Esophagus squamous epithelium (tissue), 5 donors: ENCODE results near the gene COL4A2. TPM values are rescaled to one million over a fixed set of nuclear protein-coding genes. Genes with fewer than 3 reads are reported as not detected.
A peak's percentile ranks its signal among the peaks of the same experiment; 100 is the strongest.

Experiments used
- DNase-seq: peaks from one replicate; lab custom pipeline; 2025; lab: John Stamatoyannopoulos, UW
- H3K27ac ChIP-seq, 4 donors: fragments of 200-600 bp; sonication (generic); one replicate each; pipeline ENCODE4 v1.5.1; 2016 to 2019; ENCODE audit warnings: mild to moderate bottlenecking in 1 of 4
- H3K27me3 ChIP-seq, 4 donors: fragments of 200-600 bp; sonication (generic); 1 replicate in 3 of 4; 2 replicates in 1 of 4; pipeline versions ENCODE4 v1.5.1 to v1.6.0; 2017 to 2021; ENCODE audit warnings: antibody characterized with exemption in 1 of 4
- H3K36me3 ChIP-seq, 3 donors: fragments of 200-600 bp; sonication (generic); one replicate each; pipeline ENCODE4 v1.5.1; 2016 to 2019
- H3K4me1 ChIP-seq, 3 donors: fragments of 200-600 bp; sonication (generic); one replicate each; pipeline ENCODE4 v1.5.1; 2017 to 2019
- H3K4me3 ChIP-seq, 4 donors: fragments of 200-600 bp; sonication (generic); 1 replicate in 3 of 4; 2 replicates in 1 of 4; pipeline ENCODE4 v1.5.1; 2016 to 2019; ENCODE audit warnings: mild to moderate bottlenecking in 2 of 4, moderate library complexity in 1 of 4
- H3K9me3 ChIP-seq, 3 donors: fragments of 200-600 bp; sonication (generic); one replicate each; pipeline ENCODE4 v1.5.1; 2016 to 2019
- POLR2A ChIP-seq, 4 donors: fragments of 450-650 bp; IDR thresholded peaks; one replicate each; pipeline ENCODE4 v1.6.1; 2017; ENCODE audit warnings: antibody characterized with exemption in 4 of 4, mild to moderate bottlenecking in 4 of 4, moderate library complexity in 3 of 4
- WGBS, 2 donors: methylation state at CpG; one replicate each; pipeline ENCODE4 v1.1.5; 2018; 5-methylcytosine and 5-hydroxymethylcytosine counted together
- intact Hi-C: fragments of 100-400 bp; cut with DNase I; formaldehyde crosslinking; loops from one replicate; pipeline ENCODE4 v1.15.0; 2022
- total RNA-seq, 4 donors: library from RNA; depleted of rRNA; stranded (reverse); fragments of >200 nt; gene quantifications; one replicate each; pipeline ENCODE4 v1.1.0, GENCODE V29; 2016
- TF ChIP-seq, protein P1 (sequence below), 6 experiments: fragments of 450-650 bp in 4 of 6; fragments of 200-600 bp in 2 of 6; sonication (generic) in 2 of 6; IDR thresholded peaks; one replicate each; pipeline ENCODE4 v1.5.1; 2016 to 2019; ENCODE audit warnings: antibody characterized with exemption in 6 of 6, mild to moderate bottlenecking in 4 of 6, moderate library complexity in 4 of 6
- donor health status: DM: yes; HTN: yes; CAD: no.

Gene COL4A2
- total RNA-seq, 4 donors from 2014 or later = 11.9 to 102 (median 43.5) TPM

DNA sequence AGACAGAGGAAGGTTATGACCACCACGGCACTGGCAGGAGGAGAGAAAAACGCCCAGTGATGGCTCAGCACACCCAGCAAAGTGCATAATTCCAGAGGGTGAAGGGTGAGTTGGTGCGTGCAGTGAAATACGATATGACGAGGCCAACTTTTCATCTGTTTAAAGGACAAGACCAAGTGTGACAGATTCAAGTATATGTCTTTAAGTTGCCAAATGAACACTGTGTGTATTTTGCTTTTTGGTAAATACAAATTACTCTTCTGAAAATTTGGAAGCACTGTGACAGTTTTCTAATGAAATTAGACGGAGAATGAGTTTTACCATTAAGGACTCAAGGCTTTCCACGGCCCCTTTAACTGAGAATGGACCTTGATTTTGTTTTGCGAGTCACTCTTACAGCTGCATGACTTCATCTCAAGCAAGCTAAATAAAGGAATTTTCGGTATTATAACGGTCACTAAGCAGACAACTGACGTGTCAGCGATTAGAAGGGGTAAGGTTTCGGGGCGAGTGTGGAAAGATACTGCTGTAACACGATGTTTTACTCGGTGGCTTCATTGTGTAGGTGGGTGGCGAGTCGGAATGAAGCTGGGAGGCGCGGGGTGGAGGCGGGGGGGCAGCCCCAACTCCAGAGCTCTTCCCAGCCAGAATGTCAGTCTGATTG is 22.8 kb downstream of the COL4A2 start:
- no peak for TF ChIP-seq POLR2A (IDR thresholded peaks at IDR 0.05)
- TF ChIP-seq, protein P1, sequence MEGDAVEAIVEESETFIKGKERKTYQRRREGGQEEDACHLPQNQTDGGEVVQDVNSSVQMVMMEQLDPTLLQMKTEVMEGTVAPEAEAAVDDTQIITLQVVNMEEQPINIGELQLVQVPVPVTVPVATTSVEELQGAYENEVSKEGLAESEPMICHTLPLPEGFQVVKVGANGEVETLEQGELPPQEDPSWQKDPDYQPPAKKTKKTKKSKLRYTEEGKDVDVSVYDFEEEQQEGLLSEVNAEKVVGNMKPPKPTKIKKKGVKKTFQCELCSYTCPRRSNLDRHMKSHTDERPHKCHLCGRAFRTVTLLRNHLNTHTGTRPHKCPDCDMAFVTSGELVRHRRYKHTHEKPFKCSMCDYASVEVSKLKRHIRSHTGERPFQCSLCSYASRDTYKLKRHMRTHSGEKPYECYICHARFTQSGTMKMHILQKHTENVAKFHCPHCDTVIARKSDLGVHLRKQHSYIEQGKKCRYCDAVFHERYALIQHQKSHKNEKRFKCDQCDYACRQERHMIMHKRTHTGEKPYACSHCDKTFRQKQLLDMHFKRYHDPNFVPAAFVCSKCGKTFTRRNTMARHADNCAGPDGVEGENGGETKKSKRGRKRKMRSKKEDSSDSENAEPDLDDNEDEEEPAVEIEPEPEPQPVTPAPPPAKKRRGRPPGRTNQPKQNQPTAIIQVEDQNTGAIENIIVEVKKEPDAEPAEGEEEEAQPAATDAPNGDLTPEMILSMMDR (IDR thresholded peaks at IDR 0.05) = no peak
- Histone ChIP-seq H3K9me3 (no peaks in the 10 kb centered on the region), H3K4me3 (peak overlapping the region in 3 of 4 donors; percentile 8 to 42 (median 25)), H3K27me3 (no peaks in the 10 kb centered on the region), H3K4me1 (peaks cover 0 to 42% (median 13%) of the 10 kb centered on the region in 3 donors), H3K36me3 (no peaks in the 10 kb centered on the region), H3K27ac (peak overlapping the region; percentile 57 to 92 (median 84))
- WGBS, 2 donors = 66 to 71% methylated on average over 20 to 21 of the region's 21 CpGs
- DNase-seq = no peak
- intact Hi-C loops = no loop called here

DNA sequence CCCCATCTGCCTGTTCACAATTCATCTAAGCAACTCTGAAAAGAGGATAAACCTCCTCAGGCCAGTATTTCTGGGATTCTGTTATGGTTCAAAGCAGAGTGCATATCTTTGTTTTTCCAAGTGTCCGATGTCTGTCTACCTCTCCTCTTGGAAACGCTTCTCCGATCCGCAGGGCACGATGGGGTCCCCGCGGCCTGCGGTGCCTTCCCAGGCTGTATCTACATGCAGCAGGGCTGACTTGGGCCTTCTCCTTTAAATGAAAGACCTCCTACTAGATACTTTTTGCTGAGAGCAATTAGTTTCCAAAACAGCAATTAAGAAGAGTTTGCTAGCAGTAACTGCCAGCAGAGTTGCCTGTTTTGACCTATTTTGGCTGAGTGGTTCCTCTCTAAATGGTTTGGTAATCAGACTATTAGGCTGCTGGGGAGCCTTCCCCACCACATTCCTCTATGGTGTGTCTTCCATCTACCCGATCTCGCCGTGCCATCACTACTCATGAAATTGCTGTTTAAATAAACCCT is 23.5 kb downstream of the COL4A2 start:
- TF ChIP-seq, protein P1 (IDR thresholded peaks at IDR 0.05) = no peak
- TF ChIP-seq POLR2A (IDR thresholded peaks at IDR 0.05) = peak in 1 of 4 donors; percentile 6
- intact Hi-C loops = no loop called here
- DNase-seq = no peak
- peaks cover 0 to 42% (median 13%) of the 10 kb centered on the region in 3 donors for H3K4me1 ChIP-seq
- peak overlapping the region; percentile 57 to 92 (median 84) for H3K27ac ChIP-seq
- no peaks in the 10 kb centered on the region for H3K27me3 ChIP-seq
- 67 to 84% methylated on average over 11 of the region's 11 CpGs for WGBS, 2 donors
- no peaks in the 10 kb centered on the region for H3K9me3 ChIP-seq
- no peaks in the 10 kb centered on the region for H3K36me3 ChIP-seq
- peak overlapping the region in 3 of 4 donors; percentile 8 to 42 (median 25) for H3K4me3 ChIP-seq

DNA sequence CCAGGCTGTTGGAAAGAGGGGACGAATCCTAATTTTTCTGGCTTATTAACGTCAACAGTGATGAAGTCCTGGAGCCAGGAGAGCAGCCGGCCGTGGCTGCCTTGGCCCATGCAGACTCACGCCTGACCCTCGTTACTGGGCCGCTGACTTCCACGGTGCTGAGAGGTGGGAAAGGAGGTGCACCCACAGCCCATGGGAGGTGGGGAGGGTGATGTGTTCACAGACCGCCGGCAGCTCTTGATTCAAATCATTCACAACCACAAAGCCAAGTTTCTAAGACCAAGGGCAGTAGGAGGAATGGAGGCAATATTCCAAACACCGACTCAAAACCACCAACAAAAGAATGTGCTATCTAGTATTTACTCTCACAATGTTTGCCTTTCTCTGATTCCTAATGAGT is 24.3 kb downstream of the COL4A2 start:
- H3K4me1 ChIP-seq = peaks cover 0 to 36% (median 11%) of the 10 kb centered on the region in 3 donors
- H3K27me3 ChIP-seq = no peaks in the 10 kb centered on the region
- intact Hi-C loops = no loop called here
- H3K36me3 ChIP-seq = no peaks in the 10 kb centered on the region
- H3K27ac ChIP-seq = peak overlapping the region in 3 of 4 donors; percentile 81 to 92 (median 86)
- TF ChIP-seq, protein P1 (IDR thresholded peaks at IDR 0.05) = no peak
- no peak for TF ChIP-seq POLR2A (IDR thresholded peaks at IDR 0.05)
- WGBS, 2 donors = 65 to 71% methylated on average over 8 to 9 of the region's 11 CpGs
- H3K4me3 ChIP-seq = peak overlapping the region in 1 of 4 donors; percentile 28
- DNase-seq = no peak
- no peaks in the 10 kb centered on the region for H3K9me3 ChIP-seq

DNA sequence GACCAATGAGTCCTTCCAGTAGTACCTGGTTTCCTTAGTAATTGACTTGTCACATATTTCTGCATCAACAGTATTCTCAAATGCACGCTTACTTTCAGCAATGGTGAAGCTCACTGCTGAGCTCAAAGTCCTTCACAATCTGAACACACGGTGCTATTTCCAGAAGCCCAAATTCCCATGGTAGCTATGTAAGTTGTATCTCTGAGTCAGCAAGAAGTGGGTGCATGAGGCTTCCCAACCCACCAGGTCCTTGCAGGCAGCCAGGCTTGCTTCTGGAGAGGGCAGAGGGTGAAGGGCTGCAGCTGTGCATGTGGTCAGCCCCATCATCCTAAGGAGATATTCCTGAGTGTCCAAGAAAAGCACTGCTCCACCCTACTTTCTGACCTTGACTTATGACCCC is 25.7 kb downstream of the COL4A2 start:
- Histone ChIP-seq H3K4me1 (peaks cover 0 to 39% (median 20%) of the 10 kb centered on the region in 3 donors), H3K9me3 (no peaks in the 10 kb centered on the region), H3K27ac (peak overlapping the region in 3 of 4 donors; percentile 20 to 37 (median 34)), H3K4me3 (no peak overlapping the region), H3K27me3 (no peaks in the 10 kb centered on the region), H3K36me3 (no peaks in the 10 kb centered on the region)
- intact Hi-C loops = no loop called here
- 77 to 86% methylated on average over 2 of the region's 2 CpGs for WGBS, 2 donors
- no peak for DNase-seq
- TF ChIP-seq POLR2A (IDR thresholded peaks at IDR 0.05) = no peak
- TF ChIP-seq, protein P1 (IDR thresholded peaks at IDR 0.05) = no peak

DNA sequence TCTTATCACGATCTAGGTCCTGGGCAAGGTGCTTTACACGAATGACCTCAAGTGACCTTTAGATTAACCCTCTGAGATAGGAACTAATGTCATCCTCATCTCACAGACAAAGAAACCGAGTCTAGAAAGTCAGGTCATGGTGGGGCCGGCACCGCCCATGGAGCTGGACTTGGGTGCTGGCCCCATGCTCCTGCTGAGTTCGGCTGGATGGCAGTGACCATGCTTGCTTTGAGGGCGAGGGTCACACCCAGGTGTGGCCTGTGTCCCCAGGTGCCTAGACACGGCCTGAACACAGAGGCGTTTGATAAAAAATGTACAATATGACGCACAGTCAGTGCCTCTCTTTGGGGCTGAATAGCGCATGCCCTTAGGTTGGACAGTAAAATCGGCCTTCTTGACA is 26.8 kb downstream of the COL4A2 start:
- no peak for TF ChIP-seq POLR2A (IDR thresholded peaks at IDR 0.05)
- TF ChIP-seq, protein P1 (IDR thresholded peaks at IDR 0.05) = no peak
- Histone ChIP-seq H3K27me3 (no peaks in the 10 kb centered on the region), H3K9me3 (no peaks in the 10 kb centered on the region), H3K4me1 (peaks cover 0 to 49% (median 22%) of the 10 kb centered on the region in 3 donors), H3K36me3 (no peaks in the 10 kb centered on the region), H3K4me3 (no peak overlapping the region), H3K27ac (peak overlapping the region in 3 of 4 donors; percentile 20 to 50 (median 37))
- DNase-seq = no peak
- intact Hi-C loops = no loop called here
- 81 to 88% methylated on average over 11 to 12 of the region's 12 CpGs for WGBS, 2 donors
